Measurements from ENCODE around the gene SPIRE2.

The SPIRE2 gene

DNA sequence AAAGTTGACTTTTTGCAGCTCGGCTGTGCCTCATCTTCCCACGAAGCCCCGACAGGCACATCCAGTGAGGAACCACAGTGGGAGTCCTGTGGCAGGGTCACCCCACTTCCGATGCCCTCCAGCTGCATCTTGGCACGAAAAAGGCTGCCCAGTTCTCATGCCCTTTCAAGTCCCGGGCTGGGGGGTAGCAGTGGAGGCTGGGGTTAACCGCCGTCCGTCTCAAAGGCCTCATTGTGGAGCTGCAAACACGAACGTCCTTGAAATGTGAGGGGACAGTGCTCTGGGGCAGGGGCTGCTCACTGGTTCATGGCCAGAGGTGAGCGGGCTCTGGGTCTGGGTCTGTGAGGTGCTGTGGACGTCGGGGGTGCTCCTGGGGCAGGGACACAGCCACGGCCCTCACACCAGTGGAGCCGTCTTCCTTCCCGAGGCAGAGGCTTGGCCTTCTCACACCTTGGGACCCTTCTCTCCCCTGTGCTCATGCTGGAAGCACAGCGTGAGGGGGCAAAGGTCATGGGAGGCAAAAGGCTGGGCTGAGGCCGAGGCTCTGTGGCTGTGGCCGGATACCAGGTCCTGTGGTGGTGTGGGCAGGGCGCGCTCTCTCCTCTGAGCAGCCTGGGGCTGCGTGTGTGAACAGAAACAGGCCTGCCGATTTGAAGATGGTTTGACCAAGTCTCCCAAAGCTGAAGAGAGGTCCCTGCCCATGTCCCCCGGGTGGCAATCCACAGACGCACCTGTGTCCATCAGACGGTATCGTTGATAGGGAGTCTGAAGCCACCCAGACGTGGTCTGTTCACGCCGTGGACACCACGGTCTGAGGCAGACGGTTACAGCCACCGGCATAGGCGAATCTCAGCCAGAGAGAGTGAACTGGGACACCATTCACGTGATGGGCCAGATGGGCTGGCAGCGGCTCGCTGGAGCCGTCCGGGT, 87.3 kb downstream of the SPIRE2 start:
- DNase-seq: no peak

- DNase-seq: peak; percentile 11
Measured at GRCh38 chr16:89917773-89918452, 89.6 kb downstream of the SPIRE2 start.

DNA sequence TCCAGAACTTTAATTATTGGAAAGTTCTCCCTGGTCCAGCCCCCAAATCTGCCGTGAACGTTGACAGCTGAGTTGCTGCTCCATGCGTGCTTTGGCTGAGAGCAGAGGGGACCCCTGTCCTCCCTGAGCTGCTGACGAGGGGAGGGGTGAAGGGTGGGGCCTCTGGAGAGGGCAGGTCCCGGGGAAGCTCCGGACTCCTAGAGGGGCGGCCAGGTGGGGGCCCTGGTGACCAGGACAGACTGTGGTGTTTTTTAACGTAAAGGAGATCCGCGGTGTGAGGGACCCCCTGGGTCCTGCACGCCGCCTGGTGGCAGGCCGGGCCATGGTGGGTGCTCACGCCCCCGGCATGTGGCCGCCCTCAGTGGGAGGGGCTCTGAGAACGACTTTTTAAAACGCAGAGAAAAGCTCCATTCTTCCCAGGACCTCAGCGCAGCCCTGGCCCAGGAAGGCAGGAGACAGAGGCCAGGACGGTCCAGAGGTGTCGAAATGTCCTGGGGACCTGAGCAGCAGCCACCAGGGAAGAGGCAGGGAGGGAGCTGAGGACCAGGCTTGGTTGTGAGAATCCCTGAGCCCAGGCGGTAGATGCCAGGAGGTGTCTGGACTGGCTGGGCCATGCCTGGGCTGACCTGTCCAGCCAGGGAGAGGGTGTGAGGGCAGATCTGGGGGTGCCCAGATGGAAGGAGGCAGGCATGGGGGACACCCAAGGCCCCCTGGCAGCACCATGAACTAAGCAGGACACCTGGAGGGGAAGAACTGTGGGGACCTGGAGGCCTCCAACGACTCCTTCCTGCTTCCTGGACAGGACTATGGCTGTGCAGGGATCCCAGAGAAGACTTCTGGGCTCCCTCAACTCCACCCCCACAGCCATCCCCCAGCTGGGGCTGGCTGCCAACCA, 90.4 kb downstream of the SPIRE2 start, which contains the start of gene MC1R:
MC1R (plus strand) TSS at position 410 of the 895 bp plus-strand sequence; CDS start at position 807, 397 bp downstream.
- DNase-seq: no peak

- DNase-seq: no peak
Measured at GRCh38 chr16:89919535-89920406, 91.5 kb downstream of the SPIRE2 start.

- no peak for DNase-seq
Measured at GRCh38 chr16:89920723-89921122, 92.4 kb downstream of the SPIRE2 start.
